Panc1 (cell line): ENCODE measurements around the gene DUSP1.

Source experiments
- POLR2AphosphoS5 ChIP-seq: IDR thresholded peaks from 2 replicates; pipeline ENCODE4 v1.6.1; 2012; ENCODE audit warnings: mild to moderate bottlenecking, low read depth, low read length, moderate library complexity
- SIN3A ChIP-seq: IDR thresholded peaks from 2 replicates; pipeline ENCODE4 v1.6.1; 2012; ENCODE audit warnings: low read depth, mild to moderate bottlenecking, low read length, moderate library complexity, borderline replicate concordance; ENCODE audit not compliant: insufficient read depth
- TF ChIP-seq, protein P1 (sequence below): fragments of 450-650 bp; IDR thresholded peaks from 2 replicates; pipeline ENCODE4 v1.5.1; 2017; ENCODE audit warnings: mild to moderate bottlenecking

DNA sequence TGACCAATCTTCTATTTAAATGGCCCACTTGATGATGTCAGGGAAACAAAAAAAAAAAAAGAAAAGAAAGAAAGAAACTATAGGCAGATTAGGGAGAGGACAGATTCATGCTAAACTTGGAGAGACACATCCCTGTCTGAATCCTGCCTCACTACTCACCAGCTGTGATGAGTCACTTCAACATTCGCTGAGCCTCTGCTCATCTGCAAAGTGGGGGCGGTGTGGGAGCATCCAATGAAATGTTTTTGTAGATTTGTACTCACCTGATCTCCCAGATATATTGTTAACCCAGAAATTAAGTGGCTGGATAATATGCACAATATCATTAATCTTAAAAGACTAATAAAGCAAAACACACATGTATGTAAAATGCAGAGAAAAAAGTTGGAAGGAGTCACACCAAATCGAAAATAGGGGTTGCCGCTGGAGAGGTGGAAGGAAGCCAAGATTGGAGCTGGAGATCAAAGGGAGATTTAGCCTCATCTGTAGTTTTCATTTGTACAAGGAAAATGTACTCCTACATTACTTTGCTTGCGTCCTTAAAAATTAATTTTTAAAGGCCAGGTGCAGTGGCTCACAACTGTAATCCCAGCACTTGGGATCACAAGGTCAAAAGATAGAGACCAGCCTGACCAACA, 46.0 kb upstream of the DUSP1 start:
- TF ChIP-seq POLR2AphosphoS5 (no peak), SIN3A (no peak)
- TF ChIP-seq, protein P1, sequence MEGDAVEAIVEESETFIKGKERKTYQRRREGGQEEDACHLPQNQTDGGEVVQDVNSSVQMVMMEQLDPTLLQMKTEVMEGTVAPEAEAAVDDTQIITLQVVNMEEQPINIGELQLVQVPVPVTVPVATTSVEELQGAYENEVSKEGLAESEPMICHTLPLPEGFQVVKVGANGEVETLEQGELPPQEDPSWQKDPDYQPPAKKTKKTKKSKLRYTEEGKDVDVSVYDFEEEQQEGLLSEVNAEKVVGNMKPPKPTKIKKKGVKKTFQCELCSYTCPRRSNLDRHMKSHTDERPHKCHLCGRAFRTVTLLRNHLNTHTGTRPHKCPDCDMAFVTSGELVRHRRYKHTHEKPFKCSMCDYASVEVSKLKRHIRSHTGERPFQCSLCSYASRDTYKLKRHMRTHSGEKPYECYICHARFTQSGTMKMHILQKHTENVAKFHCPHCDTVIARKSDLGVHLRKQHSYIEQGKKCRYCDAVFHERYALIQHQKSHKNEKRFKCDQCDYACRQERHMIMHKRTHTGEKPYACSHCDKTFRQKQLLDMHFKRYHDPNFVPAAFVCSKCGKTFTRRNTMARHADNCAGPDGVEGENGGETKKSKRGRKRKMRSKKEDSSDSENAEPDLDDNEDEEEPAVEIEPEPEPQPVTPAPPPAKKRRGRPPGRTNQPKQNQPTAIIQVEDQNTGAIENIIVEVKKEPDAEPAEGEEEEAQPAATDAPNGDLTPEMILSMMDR: no peak
